ENCODE data around the gene EFCAB3.

DNA sequence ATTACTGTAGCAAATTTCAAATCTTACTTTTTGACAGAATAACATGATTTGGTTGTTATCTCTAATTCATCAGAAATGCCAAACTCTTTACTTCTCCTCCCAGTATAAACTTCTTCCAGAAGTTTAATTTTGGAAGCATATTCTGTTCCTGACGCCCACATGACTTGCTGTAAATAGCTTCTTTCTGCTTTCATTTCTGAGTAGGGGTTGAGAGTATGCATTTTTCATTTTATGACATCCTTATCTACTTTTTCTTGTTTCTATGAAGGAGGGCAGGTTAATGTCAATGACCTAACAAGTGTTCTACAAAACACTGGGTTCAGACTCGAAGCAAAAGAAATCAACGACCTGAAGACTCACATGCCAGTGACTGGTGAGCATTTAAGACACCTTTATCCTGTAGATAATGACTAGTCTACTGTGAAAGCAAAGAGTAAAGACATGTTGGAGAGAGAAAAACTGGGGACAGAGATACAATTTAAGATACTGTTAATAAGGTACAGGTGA, 36.5 kb upstream of the EFCAB3 start:
- TF ChIP-seq EZH2 (IDR thresholded peaks at IDR 0.05; ENCODE audit: borderline replicate concordance, low read length) (no peak), CTCF (IDR thresholded peaks at IDR 0.05; ENCODE audit: low read length) (no peak)

Data from OCI-LY1 (cell line).